ENCODE measurements around the gene ANKRD65.

GRCh38 chr1:1427820-1428148 lies 6.7 kb upstream of the ANKRD65 start:
- TF ChIP-seq CTCF (IDR thresholded peaks at IDR 0.05), result no peak
- no peak for TF ChIP-seq POLR2A (IDR thresholded peaks at IDR 0.05)
